SK-N-SH (cell line): ENCODE measurements around the gene CNIH2. TPM values are rescaled to one million over a fixed set of nuclear protein-coding genes. Genes with fewer than 3 reads are reported as not detected.

Experiments
- CTCF ChIA-PET: fragments of 300-600, 350-600 bp; formaldehyde crosslinking; extraction: SDS; loops from one replicate; lab custom pipeline; 2021; lab: Yijun Ruan, JAX
- POLR2A ChIA-PET: fragments of 350-600 bp; sonication (Branson Sonifier 250); formaldehyde crosslinking; extraction: SDS; loops from one replicate; lab custom pipeline; 2020; ENCODE audit warnings: antibody characterized with exemption, inconsistent platforms; lab: Yijun Ruan, JAX
- DNase-seq: peaks from one replicate; pipeline ENCODE4 v3.0.0; 2012
- H2AFZ ChIP-seq: fragments of 200-600 bp; sonication (generic); 2 replicates; pipeline ENCODE4 v1.8.1; 2016; ENCODE audit warnings: antibody characterized with exemption, mild to moderate bottlenecking, low read depth
- H3F3A ChIP-seq: fragments of 200-600 bp; sonication (generic); replicated peaks from 2 replicates; pipeline ENCODE3; 2016; ENCODE audit warnings: antibody characterized with exemption, mild to moderate bottlenecking; ENCODE audit not compliant: insufficient read depth
- H3K27ac ChIP-seq, 2 experiments: fragments of 200-500 bp in 1 of 2; fragments of 200-600 bp in 1 of 2; sonication (Bioruptor generic) in 1 of 2; sonication (generic), shearing (Covaris generic) in 1 of 2; 2 replicates each; pipeline versions ENCODE4 v1.5.1 to v1.6.1; 2014 to 2016; ENCODE audit warnings: low read depth in 2 of 2, inconsistent platforms in 1 of 2, low read length in 1 of 2, mild to moderate bottlenecking in 1 of 2, mixed read lengths in 1 of 2
- H3K27me3 ChIP-seq: fragments of 200-600 bp; sonication (generic), shearing (Covaris generic); 2 replicates; pipeline ENCODE4 v1.6.1; 2016; ENCODE audit warnings: mixed run types; ENCODE audit not compliant: insufficient read depth
- H3K36me3 ChIP-seq, 2 experiments: fragments of 200-500 bp in 1 of 2; fragments of 200-600 bp in 1 of 2; sonication (Bioruptor generic) in 1 of 2; sonication (generic) in 1 of 2; replicated peaks in 1 of 2; 2 replicates each; pipeline versions ENCODE3 to v1.5.1; 2014 to 2016; ENCODE audit warnings: low read length in 1 of 2, mild to moderate bottlenecking in 1 of 2; ENCODE audit not compliant: insufficient read depth in 2 of 2, control insufficient read depth in 1 of 2
- H3K4me1 ChIP-seq, 2 experiments: fragments of 200-500 bp in 1 of 2; fragments of 200-600 bp in 1 of 2; sonication (Bioruptor generic) in 1 of 2; sonication (generic), shearing (Covaris generic) in 1 of 2; 2 replicates each; pipeline versions ENCODE4 v1.5.1 to v1.6.1; 2014 to 2016; ENCODE audit warnings: low read depth in 1 of 2, low read length in 1 of 2, mixed run types in 1 of 2; ENCODE audit not compliant: insufficient read depth in 2 of 2, control insufficient read depth in 1 of 2
- H3K4me2 ChIP-seq: fragments of 200-600 bp; sonication (generic), shearing (Covaris generic); 2 replicates; pipeline ENCODE4 v1.6.1; 2017; ENCODE audit warnings: mixed run types
- H3K4me3 ChIP-seq, 2 experiments: fragments of 200-500 bp in 1 of 2; fragments of 200-600 bp in 1 of 2; sonication (Bioruptor generic) in 1 of 2; sonication (generic), shearing (Covaris generic) in 1 of 2; 2 replicates each; pipeline versions ENCODE4 v1.5.1 to v1.8.1; 2014 to 2016; ENCODE audit warnings: low read depth in 2 of 2, inconsistent platforms in 1 of 2, low read length in 1 of 2, mild to moderate bottlenecking in 1 of 2, mixed read lengths in 1 of 2, moderate library complexity in 1 of 2
- H3K79me2 ChIP-seq: fragments of 200-600 bp; sonication (generic); 2 replicates; pipeline ENCODE4 v1.8.1; 2017; ENCODE audit warnings: mild to moderate bottlenecking; ENCODE audit not compliant: insufficient read depth
- H3K9ac ChIP-seq: fragments of 200-600 bp; sonication (generic); 2 replicates; pipeline ENCODE4 v1.6.1; 2017; ENCODE audit warnings: mixed run types
- H3K9me2 ChIP-seq: fragments of 200-600 bp; sonication (generic); 2 replicates; pipeline ENCODE4 v1.6.1; 2017; ENCODE audit warnings: mixed run types
- H3K9me3 ChIP-seq: fragments of 200-600 bp; sonication (generic); 2 replicates; pipeline ENCODE4 v1.6.1; 2017; ENCODE audit warnings: mixed run types, mild to moderate bottlenecking, moderate library complexity
- H4K20me1 ChIP-seq: fragments of 200-600 bp; sonication (generic); 2 replicates; pipeline ENCODE4 v1.6.1; 2017; ENCODE audit warnings: mild to moderate bottlenecking, mixed run types; ENCODE audit not compliant: insufficient read depth
- CTCF ChIP-seq: fragments of 200-600 bp; sonication (generic); IDR thresholded peaks from 2 replicates; pipeline ENCODE4 v1.6.1; 2017; ENCODE audit warnings: antibody characterized with exemption, mild to moderate bottlenecking, moderate library complexity
- EP300 ChIP-seq, 2 experiments: IDR thresholded peaks; 2 replicates each; pipeline versions ENCODE4 v1.4.0 to v1.6.1; 2012; ENCODE audit warnings: borderline replicate concordance in 1 of 2, low read depth in 1 of 2, low read length in 1 of 2
- IRF3 ChIP-seq: fragments of 150-350 bp; IDR thresholded peaks from 2 replicates; pipeline ENCODE4 v1.6.1; 2016; ENCODE audit warnings: mild to moderate bottlenecking, low read depth, low read length
- JUND ChIP-seq: IDR thresholded peaks from 2 replicates; pipeline ENCODE4 v1.4.0; 2012
- MAX ChIP-seq: IDR thresholded peaks from 2 replicates; pipeline ENCODE4 v1.4.0; 2012; ENCODE audit warnings: low read depth
- NFIC ChIP-seq: IDR thresholded peaks from 2 replicates; pipeline ENCODE4 v1.4.0; 2012; ENCODE audit warnings: borderline replicate concordance
- REST ChIP-seq: IDR thresholded peaks from 2 replicates; pipeline ENCODE4 v1.6.1; 2012; ENCODE audit warnings: mild to moderate bottlenecking, low read depth, low read length, moderate library complexity
- SIN3A ChIP-seq: IDR thresholded peaks from 2 replicates; pipeline ENCODE4 v1.6.1; 2012; ENCODE audit warnings: low read depth, mild to moderate bottlenecking, low read length, moderate library complexity, borderline replicate concordance
- TCF12 ChIP-seq: IDR thresholded peaks from 2 replicates; pipeline ENCODE4 v1.4.0; 2012
- YY1 ChIP-seq: IDR thresholded peaks from 2 replicates; pipeline ENCODE4 v1.4.0; 2012; ENCODE audit warnings: low read depth, mild to moderate bottlenecking
- ZBTB33 ChIP-seq: IDR thresholded peaks from 2 replicates; pipeline ENCODE4 v1.4.0; 2012; ENCODE audit warnings: low read depth, borderline replicate concordance
- WGBS: methylation state at CpG from one replicate; pipeline ENCODE4 v1.1.6; 2017; ENCODE audit warnings: low lambda C conversion rate; 5-methylcytosine and 5-hydroxymethylcytosine counted together
- polyA plus RNA-seq, 3 experiments: library from polyadenylated mRNA; depleted of rRNA; stranded (reverse); fragments of >200 nt; gene quantifications; 2 replicates each; pipeline ENCODE4 v1.2.3, GENCODE V29; 2012

Gene CNIH2
- polyA plus RNA-seq, 1 of the 3 experiments (the other 2 are of a cell fraction) = 11.8 TPM

GRCh38 chr11:66323684-66324083 is 45.7 kb downstream of the CNIH2 start:
- no peaks in the 10 kb centered on the region for H3K9me2 ChIP-seq
- H3K4me3 ChIP-seq = no peak overlapping the region
- TF ChIP-seq JUND = no peak
- H3K4me1 ChIP-seq = peaks cover 32 to 39% of the 10 kb centered on the region in 2 experiments; a peak in 3 of 4 replicates
- no peak overlapping the region for H2AFZ ChIP-seq
- WGBS = 100% methylated on average over 1 of the region's 1 CpG
- CTCF ChIA-PET = interaction anchor here (2.3 kb wide), 1 partner anchor 12 kb away, joined by 17 read pairs; no protein-coding TSS in a partner anchor
- no peaks in the 10 kb centered on the region for H3K79me2 ChIP-seq
- no peak overlapping the region for H3K4me2 ChIP-seq
- POLR2A ChIA-PET = no interaction called here
- no peaks in the 10 kb centered on the region for H3K36me3 ChIP-seq
- no peaks in the 10 kb centered on the region for H3K9me3 ChIP-seq
- no peak overlapping the region for H3K27ac ChIP-seq
- DNase-seq = no peak
- H3K9ac ChIP-seq = no peak overlapping the region
- H3F3A ChIP-seq = peaks cover 3% of the 10 kb centered on the region
- H4K20me1 ChIP-seq = no peaks in the 10 kb centered on the region
- no peaks in the 10 kb centered on the region for H3K27me3 ChIP-seq

GRCh38 chr11:66324664-66325063 is 46.7 kb downstream of the CNIH2 start:
- no peaks in the 10 kb centered on the region for H3K79me2 ChIP-seq
- no peak overlapping the region for H3K4me3 ChIP-seq
- no peaks in the 10 kb centered on the region for H4K20me1 ChIP-seq
- peaks cover 9% of the 10 kb centered on the region for H3F3A ChIP-seq
- H3K9me3 ChIP-seq = no peaks in the 10 kb centered on the region
- POLR2A ChIA-PET = no interaction called here
- peak; percentile 8 for DNase-seq
- CTCF ChIA-PET = interaction anchor here (1.5 to 2.3 kb wide), 2 partner anchors 11 to 13 kb away, joined by 7 to 17 read pairs; no protein-coding TSS in a partner anchor
- WGBS = 69% methylated on average over 8 of the region's 10 CpGs
- H3K4me2 ChIP-seq = no peak overlapping the region
- no peak overlapping the region for H3K9ac ChIP-seq
- TF ChIP-seq MAX (no peak), IRF3 (no peak), ZBTB33 (no peak), SIN3A (no peak), CTCF (no peak), EP300 (IDR thresholded peaks at IDR 0.05; ENCODE audit: borderline replicate concordance in 1 of 2, low read depth in 1 of 2, low read length in 1 of 2) (no peak), NFIC (no peak), YY1 (no peak), TCF12 (no peak), REST (no peak)
- H2AFZ ChIP-seq = no peak overlapping the region
- H3K4me1 ChIP-seq = peaks cover 28 to 36% of the 10 kb centered on the region in 2 experiments; a peak in 3 of 4 replicates
- H3K27ac ChIP-seq = no peak overlapping the region
- no peaks in the 10 kb centered on the region for H3K27me3 ChIP-seq
- no peaks in the 10 kb centered on the region for H3K9me2 ChIP-seq
- no peaks in the 10 kb centered on the region for H3K36me3 ChIP-seq
